Right forelimb (tissue), 1 donor: ENCODE measurements around the gene PDK2.
A peak's percentile ranks its signal among the peaks of the same experiment; 100 is the strongest.

Experiments used
- DNase-seq: peaks from one replicate; pipeline ENCODE4 v3.0.0-alpha.2; 2018

The PDK2 gene

DNA sequence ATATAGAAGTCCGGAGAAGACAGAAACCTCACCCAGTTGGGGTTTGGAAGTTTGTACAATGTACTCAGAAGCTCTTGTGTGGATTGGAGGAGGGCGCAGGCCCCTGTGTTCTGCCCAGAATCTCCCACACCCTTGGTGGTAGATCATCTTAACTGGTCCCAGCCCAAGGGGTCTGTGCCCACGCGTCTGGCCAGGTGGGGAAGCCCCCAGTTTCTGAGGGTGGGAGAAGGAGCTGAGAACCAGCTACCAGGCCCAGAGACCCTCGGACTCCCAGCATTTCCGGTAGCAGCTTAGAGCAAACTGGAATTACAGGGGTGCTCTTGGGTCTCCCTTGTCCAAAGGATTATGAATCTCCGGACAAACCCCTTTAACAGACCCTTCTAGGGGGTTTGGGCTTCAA, 57.6 kb downstream of the PDK2 start:
- no peak for DNase-seq

DNA sequence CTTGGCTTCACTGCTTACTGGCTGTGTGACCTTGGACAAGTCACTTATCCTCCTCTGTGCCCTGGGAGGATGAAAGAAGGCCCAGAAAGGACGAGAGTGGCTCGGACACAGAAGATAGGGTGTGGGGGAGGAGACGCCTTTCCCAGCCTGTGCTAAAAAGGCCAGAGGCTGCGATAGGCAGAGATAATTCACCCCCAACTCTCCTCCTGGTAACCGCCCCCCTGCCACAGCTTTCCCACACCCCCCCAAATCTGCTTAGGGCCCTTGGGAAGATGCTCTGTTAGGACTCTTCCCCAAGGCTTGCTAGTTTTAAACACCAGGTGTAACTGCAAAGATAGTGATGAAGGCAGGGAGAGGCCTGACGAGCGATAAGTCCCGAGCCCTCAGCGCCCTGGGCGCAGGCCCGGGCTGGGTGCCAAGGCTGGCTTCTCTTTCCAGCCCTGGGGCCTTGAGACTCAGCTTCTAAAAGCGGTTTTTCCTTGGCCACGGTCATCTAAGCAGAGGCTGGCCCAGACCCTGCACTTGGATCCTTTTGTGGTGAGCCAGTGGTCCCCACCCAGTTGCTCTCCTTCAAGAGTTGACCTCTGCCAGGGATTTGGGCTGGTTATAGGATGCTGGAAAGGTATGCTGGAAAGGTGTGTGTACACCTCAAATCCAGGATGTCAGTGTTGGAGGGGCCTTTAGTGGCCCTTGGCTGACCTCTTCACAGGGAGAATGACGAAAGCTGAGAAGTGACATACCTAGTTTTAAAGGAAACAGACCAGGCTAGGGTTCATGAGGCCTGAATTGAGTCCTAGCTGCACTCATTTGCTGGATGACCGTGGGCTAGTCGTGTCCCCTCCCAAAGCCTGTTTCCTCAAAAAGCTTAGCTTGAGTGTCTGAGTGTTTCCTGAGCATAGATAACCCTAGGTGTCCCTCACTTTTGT, 58.8 kb downstream of the PDK2 start:
- no peak for DNase-seq

DNA sequence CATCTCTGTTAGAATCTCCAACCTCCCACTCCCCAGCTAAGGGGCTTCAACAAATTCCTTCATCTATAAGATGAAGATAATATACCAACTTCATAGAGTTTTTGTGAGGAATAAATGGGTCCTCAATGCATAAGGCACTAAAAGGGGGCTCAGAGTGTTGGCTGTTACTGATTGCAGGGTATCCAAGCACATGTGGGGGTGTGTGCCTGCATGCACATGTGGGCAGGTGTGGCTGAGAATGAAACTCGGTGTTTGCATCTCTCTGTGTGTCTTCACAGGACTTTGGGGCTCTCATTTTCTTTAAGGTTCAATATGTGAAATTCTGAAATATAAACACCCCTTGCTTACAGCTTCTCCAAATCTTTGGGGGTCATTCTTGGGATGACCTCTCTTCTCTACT, 59.5 kb downstream of the PDK2 start:
- DNase-seq: no peak

DNA sequence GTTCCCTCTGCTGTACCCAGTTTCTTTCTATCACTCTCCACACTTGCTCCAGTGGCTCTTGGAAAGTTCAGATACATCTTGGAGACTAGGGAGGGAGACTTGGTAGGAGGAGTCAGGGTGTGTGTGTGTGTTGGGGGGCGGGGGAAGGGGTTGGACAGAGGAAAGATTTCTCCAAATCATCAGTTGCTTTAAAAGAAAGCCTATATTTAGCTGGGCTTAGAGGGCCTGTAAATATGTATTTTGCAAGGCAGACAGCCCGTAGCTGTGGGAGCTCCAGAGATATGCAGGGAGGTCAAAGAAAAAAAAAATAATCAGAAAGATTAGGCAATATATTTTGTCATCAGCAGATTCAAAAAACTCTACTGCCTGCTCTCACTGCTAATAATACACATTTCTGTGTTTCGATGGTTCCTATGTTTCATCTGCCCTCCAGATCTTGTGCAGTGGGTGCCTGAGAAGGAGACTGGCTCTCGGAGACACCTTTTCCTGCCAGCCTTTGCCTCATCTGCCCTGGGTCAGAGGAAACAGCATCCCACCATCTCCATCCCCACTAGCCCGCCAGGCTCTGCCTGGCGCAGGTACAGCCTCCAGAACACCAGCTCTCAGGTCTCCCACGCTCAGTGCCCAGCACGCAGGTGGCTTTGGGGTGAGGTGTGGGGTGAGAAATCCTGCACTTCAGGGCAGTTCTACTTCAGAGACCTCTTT, 60.1 kb downstream of the PDK2 start:
- DNase-seq: no peak

DNA sequence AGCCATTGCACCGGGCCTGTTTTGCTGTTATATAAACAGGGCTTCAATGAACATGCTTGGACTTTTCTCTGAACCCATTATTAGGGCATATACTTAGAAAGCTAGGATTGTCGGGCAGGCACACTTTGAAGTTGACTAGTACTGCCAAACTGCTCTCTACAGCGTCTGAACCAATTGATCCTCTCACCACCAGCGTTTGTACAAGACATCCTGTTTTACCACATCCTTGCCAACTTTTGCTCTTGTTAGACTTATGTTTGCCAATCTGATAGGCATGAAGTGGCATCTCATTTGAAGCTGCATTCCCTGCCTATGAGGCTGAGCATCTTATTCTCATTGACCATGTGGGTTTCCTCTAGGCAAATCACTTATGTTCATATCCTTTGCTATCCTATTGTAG, 62.7 kb downstream of the PDK2 start:
- DNase-seq: no peak

DNA sequence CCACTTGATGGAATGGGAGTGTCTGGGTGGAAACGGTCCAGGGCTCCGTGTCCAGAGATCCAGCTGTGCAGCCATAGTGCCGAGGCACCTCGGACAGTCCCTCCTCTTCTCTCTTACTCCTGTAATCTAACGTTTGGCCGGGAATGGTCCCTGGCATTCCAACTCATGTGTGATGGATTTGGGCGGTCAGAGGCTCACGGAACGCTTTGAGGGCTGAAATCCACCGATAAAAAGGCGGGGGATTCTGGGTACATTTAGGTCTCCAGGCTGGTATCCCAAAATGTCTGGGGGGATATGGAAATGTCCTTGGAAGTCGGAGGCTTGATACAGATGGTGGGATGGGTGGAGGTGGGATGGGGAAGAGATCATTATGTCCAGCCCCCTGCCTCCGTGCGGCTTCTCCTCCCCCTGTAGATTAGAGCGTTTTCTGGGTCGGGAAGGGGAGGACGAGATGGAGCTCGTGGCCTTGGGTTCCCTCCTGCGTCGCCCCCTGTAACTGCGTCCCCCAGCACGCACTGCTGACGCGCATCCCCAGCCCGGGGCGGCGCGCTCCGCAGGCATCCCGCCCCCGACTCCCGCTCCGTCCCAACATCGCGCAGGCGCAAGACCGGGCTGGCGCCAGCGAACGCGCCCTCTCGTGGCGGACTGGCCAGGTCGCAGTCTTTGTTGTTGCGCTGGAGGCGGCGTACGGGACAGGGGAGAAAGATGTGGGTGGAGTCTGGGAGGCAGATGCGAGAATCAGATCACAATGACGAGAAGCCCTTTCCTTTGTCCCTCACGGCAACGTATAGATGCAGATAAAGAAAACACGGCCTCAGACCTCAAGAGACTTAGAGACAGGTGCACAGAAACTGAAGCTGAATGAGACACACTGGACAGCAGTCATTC, 66.1 kb downstream of the PDK2 start:
- DNase-seq: peak; percentile 98
